Measurements from ENCODE around the gene RHOH. TPM values are rescaled to one million over a fixed set of nuclear protein-coding genes. Genes with fewer than 3 reads are reported as not detected.
A peak's percentile ranks its signal among the peaks of the same experiment; 100 is the strongest.

RHOH gene
- total and polyA plus RNA-seq, 10 of the 15 experiments (the other 5 are each of a cell fraction or from before 2014, with no cell fraction given) = 46.5 to 120 (median 57.9) TPM

DNA sequence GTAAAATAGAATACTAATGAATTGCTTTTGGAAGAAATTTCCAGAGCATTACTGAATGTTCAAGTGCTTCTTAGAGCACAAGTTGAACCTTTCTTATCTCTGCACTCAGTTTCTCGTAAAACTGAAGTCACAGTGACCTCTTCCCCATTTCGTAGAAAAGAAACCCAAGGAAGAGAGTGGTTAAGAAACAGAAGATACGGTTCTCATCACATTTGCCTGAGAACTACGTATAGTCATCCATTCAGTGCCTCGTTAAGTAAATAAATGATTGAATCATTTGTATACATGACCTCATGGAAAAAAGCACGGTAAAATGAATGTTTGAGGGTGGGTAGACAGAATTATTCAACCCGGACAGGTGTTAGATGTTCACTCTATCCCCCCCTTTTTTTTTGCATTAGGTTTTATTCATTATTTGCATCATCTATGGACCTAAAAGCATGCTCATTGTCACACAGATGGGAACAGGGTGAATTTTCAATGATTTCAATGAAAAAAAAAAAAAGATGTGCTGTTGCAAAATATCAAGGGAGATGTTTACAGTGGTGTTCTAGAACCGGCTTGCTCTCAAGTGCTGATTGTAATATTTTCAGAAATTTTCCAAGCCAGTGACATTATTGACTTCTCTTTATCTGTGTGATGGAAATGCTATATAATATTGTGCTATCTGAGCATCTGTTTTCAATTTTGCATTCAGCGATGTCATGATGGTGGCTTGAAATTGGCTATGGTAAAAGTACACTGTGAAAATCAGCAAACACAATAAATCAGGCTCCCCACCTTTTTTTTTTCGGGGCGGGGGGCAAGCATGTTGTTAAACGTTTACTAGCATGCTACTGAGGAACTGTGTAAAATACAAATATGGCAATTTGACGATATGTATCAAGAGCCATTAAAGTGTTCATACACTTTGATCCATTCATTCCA is 4.3 kb downstream of the RHOH start (continued):
- TF ChIP-seq ESRRA (IDR thresholded peaks at IDR 0.05; ENCODE audit: low read length) (no peak), ZSCAN29 (IDR thresholded peaks at IDR 0.05) (no peak), SMAD5 (IDR thresholded peaks at IDR 0.05; ENCODE audit: low read depth) (no peak), SMC3 (IDR thresholded peaks at IDR 0.05; ENCODE audit: borderline replicate concordance, low read length) (no peak)

- Histone ChIP-seq H3K4me2 (ENCODE audit: control insufficient read depth, insufficient read depth) (peak overlapping the region; percentile 75), H3K4me1 (ENCODE audit: control insufficient read depth, insufficient read depth, low read length) (peaks cover 15% of the 10 kb centered on the region), H3K36me3 (ENCODE audit: control insufficient read depth in 2 of 2, insufficient read depth in 2 of 2, low read length in 1 of 2) (no peaks in the 10 kb centered on the region; a peak in 1 of 4 replicates), H4K20me1 (ENCODE audit: control insufficient read depth, insufficient read depth) (no peaks in the 10 kb centered on the region; the same call in 1 of the 2 replicates), H3K9ac (ENCODE audit: control insufficient read depth, insufficient read depth, low read length) (peak overlapping the region; percentile 99), H3K4me3 (peak overlapping the region; percentile 88), H3K79me2 (ENCODE audit: control insufficient read depth, insufficient read depth, low read length) (peaks cover 97% of the 10 kb centered on the region), H3K27ac (ENCODE audit: control insufficient read depth, insufficient read depth) (peak overlapping the region; percentile 92), H3K9me3 (replicated peaks; ENCODE audit: control insufficient read depth, insufficient read depth, low read length) (no peaks in the 10 kb centered on the region), H2AFZ (ENCODE audit: control insufficient read depth, low read depth, low read length) (no peak overlapping the region), H3K27me3 (replicated peaks in 1 of 2; ENCODE audit: control insufficient read depth in 2 of 2, insufficient read depth in 2 of 2, low read length in 1 of 2) (no peaks in the 10 kb centered on the region)
- in situ Hi-C loops (cut with MboI) (loop anchor here (5.0 to 10.0 kb wide), 2 partner anchors 105 to 567 kb away; partner anchors contain the start of gene SMIM14), intact Hi-C loops (cut with micrococcal nuclease; ENCODE audit: unreplicated experiment) (loop anchor here (2.0 kb wide), 3 partner anchors 15 to 51 kb away; no protein-coding TSS in a partner anchor)
- POLR2A ChIA-PET = interaction anchor here (0.6 to 14.4 kb wide), 6 partner anchors 7 to 589 kb away, joined by 3 to 214 read pairs (median 4); partner anchors contain the start of gene RHOH
- DNase-seq (ENCODE audit: low read depth, low spot score) (no peak), FAIRE-seq (no peak), ATAC-seq (no peak)
- no TSS peak for BruUV-seq (replicated peaks)
- RAD21 ChIA-PET (ENCODE audit: unreplicated experiment) = interaction anchor here (0.7 to 12.9 kb wide), 7 partner anchors 8 to 124 kb away, joined by 3 to 179 read pairs (median 4); partner anchors contain the start of gene RHOH
- WGBS (ENCODE audit: insufficient coverage, insufficient replicate concordance, low lambda C conversion rate, missing lambda C conversion rate) = 2% methylated on average over 4 of the region's 4 CpGs
- CTCF ChIA-PET = interaction anchor here (0.6 to 1.6 kb wide), 3 partner anchors 36 to 106 kb away, joined by 3 to 5 read pairs (median 3); no protein-coding TSS in a partner anchor
- SMC1A ChIA-PET (ENCODE audit: uncharacterized antibody, unreplicated experiment) = interaction anchor here (1.0 to 15.0 kb wide), 6 partner anchors 11 to 115 kb away, joined by 3 to 336 read pairs (median 4); partner anchors contain the start of gene RHOH
- no peak for TF ChIP-seq BHLHE40 (IDR thresholded peaks at IDR 0.05; ENCODE audit: borderline replicate concordance in 1 of 2, low read depth in 2 of 2, low read length in 1 of 2)
- TF ChIP-seq NKRF (conservative IDR thresholded peaks at IDR 0.05) = no peak
- no peak for TF ChIP-seq MYB (IDR thresholded peaks at IDR 0.05; ENCODE audit: borderline replicate concordance, low read depth, low read length)
- 0 out of 2 replicates have a peak, but pooled peaks have one; percentile 13 for TF ChIP-seq ZBED1 (IDR thresholded peaks at IDR 0.05; ENCODE audit: borderline replicate concordance)
- TF ChIP-seq FOS (IDR thresholded peaks at IDR 0.05; ENCODE audit: borderline replicate concordance, extremely low read depth, insufficient read length) = no peak
- peak; percentile 29 for TF ChIP-seq MLLT1 (IDR thresholded peaks at IDR 0.05)
- no peak for TF ChIP-seq BMI1 (IDR thresholded peaks at IDR 0.05; ENCODE audit: borderline replicate concordance)
- 0 out of 2 replicates have a peak, but pooled peaks have one; percentile 21 for TF ChIP-seq ZNF687 (IDR thresholded peaks at IDR 0.05)
These were observed 5.1 kb downstream of the RHOH start for GRCh38 chr4:40201898-40202297.

All from GM12878 (cell line).